ENCODE measurements around the gene POLR2C. TPM values are rescaled to one million over a fixed set of nuclear protein-coding genes. Genes with fewer than 3 reads are reported as not detected.

The POLR2C gene
- total and polyA plus RNA-seq, 2 of the 13 experiments (the other 11 are each of a cell fraction or from before 2014, with no cell fraction given), result 104 to 216 TPM

GRCh38 chr16:57482845-57483545 lies 20.5 kb downstream of the POLR2C start (continued):
- TF ChIP-seq SOX5 (CRISPR knock-in tag; IDR thresholded peaks at IDR 0.05; ENCODE audit: borderline replicate concordance) (peak; percentile 11; the same call in 1 of the 2 replicates), NCOA1 (CRISPR knock-in tag; IDR thresholded peaks at IDR 0.05) (peak; percentile 79; the same call in 1 of the 2 replicates), TGIF2 (CRISPR knock-in tag; IDR thresholded peaks at IDR 0.05) (peak; percentile 67; the same call in 1 of the 2 replicates), ELF3 (CRISPR knock-in tag; IDR thresholded peaks at IDR 0.05) (peak; percentile 40; the same call in 1 of the 2 replicates), HHEX (CRISPR knock-in tag; IDR thresholded peaks at IDR 0.05) (no peak), ZFX (CRISPR knock-in tag; IDR thresholded peaks at IDR 0.05; ENCODE audit: low read depth) (peak; percentile 78), NR2C2 (CRISPR knock-in tag; IDR thresholded peaks at IDR 0.05; ENCODE audit: borderline replicate concordance) (peak; percentile 94), ZNF772 (CRISPR knock-in tag; IDR thresholded peaks at IDR 0.05) (0 out of 2 replicates have a peak, but pooled peaks have one; percentile 55), HOMEZ (CRISPR knock-in tag; IDR thresholded peaks at IDR 0.05; ENCODE audit: low read depth) (peak; percentile 44; the same call in 1 of the 2 replicates), ZNF280D (CRISPR knock-in tag; IDR thresholded peaks at IDR 0.05) (peak; percentile 31; the same call in 1 of the 2 replicates), PBX2 (CRISPR knock-in tag; IDR thresholded peaks at IDR 0.05) (peak; percentile 59), PAXIP1 (CRISPR knock-in tag; conservative IDR thresholded peaks at IDR 0.05) (peak; percentile 96), ZNF724P (CRISPR knock-in tag; IDR thresholded peaks at IDR 0.05; ENCODE audit: borderline replicate concordance) (peak; percentile 60; the same call in 1 of the 2 replicates), HDAC2 (CRISPR knock-in tag; IDR thresholded peaks at IDR 0.05) (peak; percentile 86)
- TF ChIP-seq, protein P1, sequence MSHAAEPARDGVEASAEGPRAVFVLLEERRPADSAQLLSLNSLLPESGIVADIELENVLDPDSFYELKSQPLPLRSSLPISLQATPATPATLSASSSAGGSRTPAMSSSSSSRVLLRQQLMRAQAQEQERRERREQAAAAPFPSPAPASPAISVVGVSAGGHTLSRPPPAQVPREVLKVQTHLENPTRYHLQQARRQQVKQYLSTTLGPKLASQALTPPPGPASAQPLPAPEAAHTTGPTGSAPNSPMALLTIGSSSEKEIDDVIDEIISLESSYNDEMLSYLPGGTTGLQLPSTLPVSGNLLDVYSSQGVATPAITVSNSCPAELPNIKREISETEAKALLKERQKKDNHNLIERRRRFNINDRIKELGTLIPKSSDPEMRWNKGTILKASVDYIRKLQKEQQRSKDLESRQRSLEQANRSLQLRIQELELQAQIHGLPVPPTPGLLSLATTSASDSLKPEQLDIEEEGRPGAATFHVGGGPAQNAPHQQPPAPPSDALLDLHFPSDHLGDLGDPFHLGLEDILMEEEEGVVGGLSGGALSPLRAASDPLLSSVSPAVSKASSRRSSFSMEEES (CRISPR knock-in tag; IDR thresholded peaks at IDR 0.05), result 0 out of 2 replicates have a peak, but pooled peaks have one; percentile 4
- TF ChIP-seq, protein P2, sequence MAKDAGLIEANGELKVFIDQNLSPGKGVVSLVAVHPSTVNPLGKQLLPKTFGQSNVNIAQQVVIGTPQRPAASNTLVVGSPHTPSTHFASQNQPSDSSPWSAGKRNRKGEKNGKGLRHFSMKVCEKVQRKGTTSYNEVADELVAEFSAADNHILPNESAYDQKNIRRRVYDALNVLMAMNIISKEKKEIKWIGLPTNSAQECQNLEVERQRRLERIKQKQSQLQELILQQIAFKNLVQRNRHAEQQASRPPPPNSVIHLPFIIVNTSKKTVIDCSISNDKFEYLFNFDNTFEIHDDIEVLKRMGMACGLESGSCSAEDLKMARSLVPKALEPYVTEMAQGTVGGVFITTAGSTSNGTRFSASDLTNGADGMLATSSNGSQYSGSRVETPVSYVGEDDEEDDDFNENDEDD (CRISPR knock-in tag; IDR thresholded peaks at IDR 0.05; ENCODE audit: borderline replicate concordance), result no peak
